Lower leg skin (tissue), 3 donors: ENCODE results near the gene SSX3.

Experiments
- CTCF ChIP-seq, 3 donors: fragments of 450-650 bp; IDR thresholded peaks; one replicate each; pipeline ENCODE4 v1.5.1; 2016; ENCODE audit warnings: antibody characterized with exemption in 3 of 3, mild to moderate bottlenecking in 3 of 3, moderate library complexity in 2 of 3
- POLR2A ChIP-seq, 2 donors: fragments of 450-650 bp; IDR thresholded peaks; one replicate each; pipeline ENCODE4 v1.6.1; 2016 to 2017; ENCODE audit warnings: antibody characterized with exemption in 2 of 2, mild to moderate bottlenecking in 1 of 2, moderate library complexity in 1 of 2

- TF ChIP-seq CTCF (IDR thresholded peaks at IDR 0.05) (no peak), POLR2A (IDR thresholded peaks at IDR 0.05) (no peak)
Observed at GRCh38 chrX:48306175-48306574, 50.3 kb downstream of the SSX3 start.
